K562 (cell line): ENCODE data around the gene SLC24A3. TPM values are rescaled to one million over a fixed set of nuclear protein-coding genes. Genes with fewer than 3 reads are reported as not detected.

ENCODE experiments used
- ATAC-seq: fragments of 200-7000 bp; cut with Tn5 transposase; 3 replicates; pipeline ENCODE4 v1.9.1; 2020; ENCODE audit warnings: moderate library complexity
- BruUV-seq: library from RNA; stranded (reverse); fragments of 400-500 nt; replicated peaks from 2 replicates; lab custom pipeline; 2021; lab: Mats Ljungman, UMichigan
- CTCF ChIA-PET: fragments of 300-600 bp; formaldehyde crosslinking; extraction: SDS; loops from one replicate; lab custom pipeline; 2021; ENCODE audit warnings: low intra/inter-chr PET ratio; lab: Yijun Ruan, JAX
- POLR2A ChIA-PET: fragments of 300-600, 350-650 bp; sonication (Branson Sonifier 250); formaldehyde crosslinking; extraction: SDS; loops from one replicate; lab custom pipeline; 2021; ENCODE audit warnings: antibody characterized with exemption, inconsistent platforms; lab: Yijun Ruan, JAX
- DNase-seq, 4 experiments: peaks; one replicate each; pipeline versions ENCODE4 v3.0.0 to v3.0.0-alpha.2; 2011 to 2018; ENCODE audit warnings: low spot score in 3 of 4, mixed read lengths in 3 of 4; ENCODE audit errors: extremely low read depth in 1 of 4
- FAIRE-seq: peaks from 2 replicates; lab custom pipeline; 2011; peaks lifted over from hg19 to GRCh38; lab: Jason Lieb, UNC
- H2AFZ ChIP-seq: 2 replicates; pipeline ENCODE4 v1.6.0; 2011; ENCODE audit warnings: low read depth, low read length, control low read depth, inconsistent platforms
- H3K27ac ChIP-seq: fragments of 200-600 bp; 3 replicates; pipeline ENCODE4 v1.8.0; 2011; ENCODE audit warnings: low read depth, mild to moderate bottlenecking, control low read depth, inconsistent platforms, low read length, moderate library complexity, mixed read lengths; ENCODE audit errors: extremely low read depth
- H3K27me3 ChIP-seq, 2 experiments: fragments of 300-600 bp in 1 of 2; 2 replicates in 1 of 2; 3 replicates in 1 of 2; pipeline versions ENCODE4 v1.6.0 to v1.8.0; 2011; ENCODE audit warnings: inconsistent platforms in 2 of 2, low read length in 2 of 2, mild to moderate bottlenecking in 1 of 2, mixed read lengths in 1 of 2, moderate library complexity in 1 of 2; ENCODE audit not compliant: control insufficient read depth in 2 of 2, insufficient read depth in 2 of 2
- H3K36me3 ChIP-seq: fragments of 300-600 bp; 3 replicates; pipeline ENCODE4 v1.8.0; 2011; ENCODE audit warnings: mild to moderate bottlenecking, low read length, inconsistent platforms; ENCODE audit not compliant: control insufficient read depth, insufficient read depth
- H3K4me1 ChIP-seq, 2 experiments: fragments of 200-600 bp in 1 of 2; replicated peaks in 1 of 2; 2 replicates in 1 of 2; 3 replicates in 1 of 2; pipeline versions ENCODE4 v1.5.1 to v1.8.0; 2011; ENCODE audit warnings: inconsistent platforms in 2 of 2, low read length in 2 of 2, mild to moderate bottlenecking in 1 of 2, mixed read lengths in 1 of 2, moderate library complexity in 1 of 2; ENCODE audit not compliant: control insufficient read depth in 2 of 2, insufficient read depth in 2 of 2
- H3K4me2 ChIP-seq: 2 replicates; pipeline ENCODE4 v1.6.1; 2011; ENCODE audit warnings: low read length, control low read depth, inconsistent platforms, mixed read lengths; ENCODE audit not compliant: insufficient read depth
- H3K4me3 ChIP-seq: fragments of 200-600 bp; sonication (generic), shearing (Covaris generic); 2 replicates; pipeline ENCODE4 v1.5.1; 2016; ENCODE audit warnings: control low read depth, inconsistent platforms
- H3K79me2 ChIP-seq: fragments of 200-600 bp; 3 replicates; pipeline ENCODE4 v1.8.0; 2011; ENCODE audit warnings: low read length, inconsistent platforms; ENCODE audit not compliant: control insufficient read depth, insufficient read depth
- H3K9ac ChIP-seq, 2 experiments: 2 replicates each; pipeline versions ENCODE4 v1.6.0 to v1.6.1; 2011; ENCODE audit warnings: low read depth in 2 of 2, low read length in 2 of 2, control low read depth in 1 of 2, inconsistent platforms in 1 of 2, mild to moderate bottlenecking in 1 of 2, mixed read lengths in 1 of 2; ENCODE audit not compliant: insufficient read depth in 1 of 2
- H3K9me1 ChIP-seq: one replicate; pipeline ENCODE4 v1.6.0; 2011; ENCODE audit warnings: inconsistent platforms, mild to moderate bottlenecking, low read length, moderate library complexity; ENCODE audit not compliant: control insufficient read depth, insufficient read depth
- H3K9me3 ChIP-seq: replicated peaks from 2 replicates; pipeline ENCODE4 v1.5.1; 2011; ENCODE audit warnings: low read depth, low read length, inconsistent platforms; ENCODE audit not compliant: control insufficient read depth, insufficient read depth
- H4K20me1 ChIP-seq: replicated peaks from 2 replicates; pipeline ENCODE4 v1.6.1; 2011; ENCODE audit warnings: low read length, inconsistent platforms, mixed read lengths; ENCODE audit not compliant: control insufficient read depth, insufficient read depth
- ARID1B ChIP-seq: fragments of 450-650 bp; IDR thresholded peaks from 2 replicates; pipeline ENCODE4 v1.6.1; 2016; ENCODE audit warnings: antibody characterized with exemption, mild to moderate bottlenecking, inconsistent platforms
- ATF2 ChIP-seq: sonication (generic); formaldehyde crosslinking; IDR thresholded peaks from 2 replicates; pipeline ENCODE4 v1.8.1; 2022; ENCODE audit warnings: missing genetic modification reagents
- HNRNPUL1 ChIP-seq: fragments of 200-400 bp; formaldehyde crosslinking; IDR thresholded peaks from 2 replicates; pipeline ENCODE4 v1.6.1; 2017; ENCODE audit warnings: low read length
- KDM1A ChIP-seq, 2 experiments: fragments of 450-650 bp; IDR thresholded peaks; 2 replicates each; pipeline ENCODE4 v1.6.1; 2016; ENCODE audit warnings: mild to moderate bottlenecking in 2 of 2
- PTBP1 ChIP-seq: fragments of 200-400 bp; formaldehyde crosslinking; IDR thresholded peaks from 2 replicates; pipeline ENCODE4 v1.6.1; 2017; ENCODE audit warnings: low read depth, low read length
- PYGO2 ChIP-seq: fragments of 450-650 bp; IDR thresholded peaks from 2 replicates; pipeline ENCODE4 v1.6.1; 2016; ENCODE audit warnings: mild to moderate bottlenecking, missing genetic modification characterization, moderate library complexity, missing compliant biosample characterization
- TRIM24 ChIP-seq, 2 experiments: fragments of 450-650 bp; IDR thresholded peaks; 2 replicates each; pipeline ENCODE4 v1.6.1; 2016
- ZBTB26 ChIP-seq: fragments of 450-650 bp; formaldehyde crosslinking; IDR thresholded peaks from 2 replicates; pipeline ENCODE4 v1.4.0; 2022; ENCODE audit warnings: missing genetic modification characterization
- ZNF197 ChIP-seq: fragments of 200-800 bp; sonication (Bioruptor generic); IDR thresholded peaks from 2 replicates; pipeline ENCODE4 v1.6.1; 2016; ENCODE audit warnings: low read depth, missing genetic modification characterization, missing compliant biosample characterization
- ZNF277 ChIP-seq: fragments of 250-450 bp; sonication (Bioruptor Pico); IDR thresholded peaks from 2 replicates; pipeline ENCODE4 v1.8.0; 2022; ENCODE audit warnings: inconsistent platforms, mild to moderate bottlenecking, moderate library complexity, borderline replicate concordance
- ZNF592 ChIP-seq: fragments of 450-650 bp; IDR thresholded peaks from 2 replicates; pipeline ENCODE4 v1.6.1; 2017; ENCODE audit warnings: antibody characterized with exemption, mild to moderate bottlenecking
- ZSCAN29 ChIP-seq: fragments of 450-650 bp; IDR thresholded peaks from 2 replicates; pipeline ENCODE4 v1.6.1; 2017
- in situ Hi-C: fragments of 300-500 bp; cut with MboI; formaldehyde crosslinking; loops from 4 replicates; pipeline ENCODE4 v1.15.0; 2018; ENCODE audit warnings: inconsistent platforms, mixed read lengths
- intact Hi-C: fragments of 100-400 bp; cut with micrococcal nuclease; formaldehyde crosslinking; loops from 2 replicates; pipeline ENCODE4 v1.14.2; 2022
- polyA plus RNA-seq, 8 experiments: library from polyadenylated mRNA; depleted of rRNA in 4 of 8; stranded (reverse) in 5 of 8; unstranded in 3 of 8; fragments of >200 nt; fragmentation: Nextera tagmentation in 2 of 8; fragmentation: Illumina TruSeq in 1 of 8; extraction: Ambion mirVana in 2 of 8; extraction: Trizol in 1 of 8; gene quantifications; 2 replicates each; pipeline versions ENCODE4 v1.2.1 to v1.2.3, GENCODE V29; 2011 to 2014; ENCODE audit warnings: inconsistent platforms in 1 of 8, missing spikeins in 1 of 8
- total RNA-seq, 7 experiments: library from RNA; depleted of rRNA in 6 of 7; stranded (reverse); fragments of >200 nt in 6 of 7; fragmentation: Illumina TruSeq in 2 of 7; extraction: Trizol in 2 of 7; gene quantifications; 2 replicates each; pipeline versions ENCODE4 v1.2.1 to v1.2.3, GENCODE V29; 2011 to 2021; ENCODE audit warnings: low replicate concordance in 1 of 7
- TF ChIP-seq, protein P1 (sequence below): sonication (generic); formaldehyde crosslinking; IDR thresholded peaks from 2 replicates; pipeline ENCODE4 v1.8.1; 2023; ENCODE audit warnings: mild to moderate bottlenecking, missing genetic modification reagents

The SLC24A3 gene
- total and polyA plus RNA-seq, 9 of the 15 experiments (the other 6 are each of a cell fraction or from before 2014, with no cell fraction given), result not detected

DNA sequence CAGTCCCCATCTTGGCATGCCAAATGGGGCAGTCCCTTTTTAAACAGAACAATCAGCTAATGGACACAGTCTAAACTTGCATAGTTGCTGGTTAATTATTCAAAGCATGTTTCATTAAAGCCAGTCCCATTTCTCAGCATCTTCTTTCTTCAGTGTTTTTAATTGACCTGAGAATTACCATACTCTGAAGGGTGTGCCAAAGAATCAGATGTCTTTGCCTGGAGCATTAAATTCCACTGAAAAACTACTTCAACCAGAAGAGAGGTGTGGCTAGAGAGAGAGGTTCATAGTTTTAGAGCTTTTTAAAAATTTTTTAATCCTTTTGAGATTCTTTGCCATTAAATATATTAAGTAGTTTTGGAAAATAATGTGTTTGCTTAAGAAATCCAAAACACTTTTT, 37.9 kb downstream of the SLC24A3 start:
- POLR2A ChIA-PET, result no interaction called here
- BruUV-seq, result no TSS peak
- TF ChIP-seq ZNF277 (no peak), ATF2 (CRISPR knock-in tag) (no peak), HNRNPUL1 (no peak), PTBP1 (no peak), PYGO2 (tag) (no peak), ZNF592 (no peak), ZNF197 (no peak), ARID1B (no peak), TRIM24 (IDR thresholded peaks at IDR 0.05) (no peak), ZSCAN29 (no peak), KDM1A (IDR thresholded peaks at IDR 0.05) (no peak), ZBTB26 (CRISPR knock-in tag) (no peak)
- TF ChIP-seq, protein P1, sequence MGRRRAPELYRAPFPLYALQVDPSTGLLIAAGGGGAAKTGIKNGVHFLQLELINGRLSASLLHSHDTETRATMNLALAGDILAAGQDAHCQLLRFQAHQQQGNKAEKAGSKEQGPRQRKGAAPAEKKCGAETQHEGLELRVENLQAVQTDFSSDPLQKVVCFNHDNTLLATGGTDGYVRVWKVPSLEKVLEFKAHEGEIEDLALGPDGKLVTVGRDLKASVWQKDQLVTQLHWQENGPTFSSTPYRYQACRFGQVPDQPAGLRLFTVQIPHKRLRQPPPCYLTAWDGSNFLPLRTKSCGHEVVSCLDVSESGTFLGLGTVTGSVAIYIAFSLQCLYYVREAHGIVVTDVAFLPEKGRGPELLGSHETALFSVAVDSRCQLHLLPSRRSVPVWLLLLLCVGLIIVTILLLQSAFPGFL (CRISPR knock-in tag), result no peak
- Histone ChIP-seq H3K9me3 (no peaks in the 10 kb centered on the region), H2AFZ (no peak overlapping the region), H3K4me3 (no peak overlapping the region), H3K79me2 (no peaks in the 10 kb centered on the region), H3K36me3 (no peaks in the 10 kb centered on the region), H3K4me2 (no peak overlapping the region), H3K4me1 (no peaks in the 10 kb centered on the region), H3K9ac (no peak overlapping the region), H4K20me1 (no peaks in the 10 kb centered on the region; the same call in 1 of the 2 replicates), H3K9me1 (no peaks in the 10 kb centered on the region), H3K27ac (no peak overlapping the region), H3K27me3 (no peaks in the 10 kb centered on the region)
- in situ Hi-C loops (no loop called here), intact Hi-C loops (no loop called here)
- CTCF ChIA-PET, result no interaction called here
- no peak for DNase-seq
- ATAC-seq, result no peak
- no peak for FAIRE-seq
